ENCODE results near the gene LGR4. TPM values are rescaled to one million over a fixed set of nuclear protein-coding genes. Genes with fewer than 3 reads are reported as not detected.

LGR4 gene
- total and polyA plus RNA-seq, 2 of the 4 experiments (the other 2 are of a cell fraction) = 2.9 to 6.8 TPM

DNA sequence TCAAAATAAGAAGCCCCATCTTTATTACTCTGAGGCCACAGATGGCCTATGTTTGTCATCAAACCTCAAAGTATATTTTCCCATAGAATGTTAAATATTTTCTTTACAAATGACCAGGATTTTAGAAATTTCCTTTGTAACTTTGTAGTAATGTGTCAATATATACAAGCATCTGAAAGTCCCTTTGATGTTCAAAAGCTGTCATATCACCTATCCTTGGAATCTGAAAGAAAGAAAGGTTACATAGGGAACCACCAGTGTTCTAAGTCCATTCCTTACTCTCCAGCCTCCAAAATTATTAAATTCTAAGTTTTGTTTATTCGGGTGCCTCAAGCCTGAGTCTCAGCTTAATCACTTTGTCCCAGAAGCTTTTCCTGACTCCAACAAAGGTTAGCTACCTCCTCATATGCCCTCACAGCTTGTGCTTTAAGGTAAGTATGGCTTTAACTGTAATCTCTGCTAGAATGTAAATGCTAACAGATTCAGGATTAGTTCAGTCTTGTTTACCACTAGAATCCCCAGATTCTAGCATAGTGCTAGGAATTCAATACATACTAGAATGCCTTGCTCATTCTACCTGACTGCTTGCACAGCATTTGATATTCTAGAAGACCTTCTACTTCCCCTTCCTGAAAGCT is 141.8 kb downstream of the LGR4 start:
- no peak for ATAC-seq (ENCODE audit: low read depth)
- TF ChIP-seq MAZ (IDR thresholded peaks at IDR 0.05; ENCODE audit: borderline replicate concordance, low read depth, low read length) (no peak), FOS (IDR thresholded peaks at IDR 0.05; ENCODE audit: low read depth, low read length) (no peak), SMC3 (IDR thresholded peaks at IDR 0.05; ENCODE audit: low read depth, low read length) (no peak), RFX5 (IDR thresholded peaks at IDR 0.05; ENCODE audit: low read depth, low read length) (no peak)
- TF ChIP-seq, protein P1, sequence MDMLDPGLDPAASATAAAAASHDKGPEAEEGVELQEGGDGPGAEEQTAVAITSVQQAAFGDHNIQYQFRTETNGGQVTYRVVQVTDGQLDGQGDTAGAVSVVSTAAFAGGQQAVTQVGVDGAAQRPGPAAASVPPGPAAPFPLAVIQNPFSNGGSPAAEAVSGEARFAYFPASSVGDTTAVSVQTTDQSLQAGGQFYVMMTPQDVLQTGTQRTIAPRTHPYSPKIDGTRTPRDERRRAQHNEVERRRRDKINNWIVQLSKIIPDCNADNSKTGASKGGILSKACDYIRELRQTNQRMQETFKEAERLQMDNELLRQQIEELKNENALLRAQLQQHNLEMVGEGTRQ (IDR thresholded peaks at IDR 0.05; ENCODE audit: low read depth, low read length) = no peak
- TF ChIP-seq, protein P2, sequence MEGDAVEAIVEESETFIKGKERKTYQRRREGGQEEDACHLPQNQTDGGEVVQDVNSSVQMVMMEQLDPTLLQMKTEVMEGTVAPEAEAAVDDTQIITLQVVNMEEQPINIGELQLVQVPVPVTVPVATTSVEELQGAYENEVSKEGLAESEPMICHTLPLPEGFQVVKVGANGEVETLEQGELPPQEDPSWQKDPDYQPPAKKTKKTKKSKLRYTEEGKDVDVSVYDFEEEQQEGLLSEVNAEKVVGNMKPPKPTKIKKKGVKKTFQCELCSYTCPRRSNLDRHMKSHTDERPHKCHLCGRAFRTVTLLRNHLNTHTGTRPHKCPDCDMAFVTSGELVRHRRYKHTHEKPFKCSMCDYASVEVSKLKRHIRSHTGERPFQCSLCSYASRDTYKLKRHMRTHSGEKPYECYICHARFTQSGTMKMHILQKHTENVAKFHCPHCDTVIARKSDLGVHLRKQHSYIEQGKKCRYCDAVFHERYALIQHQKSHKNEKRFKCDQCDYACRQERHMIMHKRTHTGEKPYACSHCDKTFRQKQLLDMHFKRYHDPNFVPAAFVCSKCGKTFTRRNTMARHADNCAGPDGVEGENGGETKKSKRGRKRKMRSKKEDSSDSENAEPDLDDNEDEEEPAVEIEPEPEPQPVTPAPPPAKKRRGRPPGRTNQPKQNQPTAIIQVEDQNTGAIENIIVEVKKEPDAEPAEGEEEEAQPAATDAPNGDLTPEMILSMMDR (conservative IDR thresholded peaks at IDR 0.05; ENCODE audit: low read depth, low read length) = no peak
- Histone ChIP-seq H4K91ac (ENCODE audit: insufficient read depth, low read depth, low read length) (peak overlapping the region; percentile 52; the same call in 1 of the 2 replicates), H3K79me1 (ENCODE audit: low read depth in 1 of 2, low read length in 2 of 2) (no peaks in the 10 kb centered on the region), H3K18ac (ENCODE audit: low read depth, low read length) (peak overlapping the region; percentile 46), H3K9ac (ENCODE audit: low read depth, low read length) (no peak overlapping the region), H4K8ac (ENCODE audit: low read depth in 2 of 2, low read length in 2 of 2) (peak overlapping the region in 1 of 2 experiments; percentile 38; a peak in 1 of 4 replicates), H2AFZ (replicated peaks; ENCODE audit: low read length, poor library complexity) (no peak overlapping the region), H2BK20ac (ENCODE audit: low read depth, low read length) (peak overlapping the region; percentile 32), H3K4me2 (ENCODE audit: low read depth, low read length) (no peak overlapping the region), H3K36me3 (ENCODE audit: control insufficient read depth, insufficient read depth, low read length) (no peaks in the 10 kb centered on the region), H2BK15ac (ENCODE audit: low read depth, low read length) (peak overlapping the region; percentile 73; the same call in 1 of the 3 replicates), H2AK9ac (replicated peaks; ENCODE audit: low read depth, low read length, poor library complexity) (no peak overlapping the region), H3K4ac (ENCODE audit: low read depth, low read length) (peak overlapping the region; percentile 60), H2AK5ac (ENCODE audit: low read depth, low read length) (peak overlapping the region; percentile 29; the same call in 1 of the 2 replicates), H3K14ac (replicated peaks; ENCODE audit: low read depth, low read length) (peak overlapping the region; percentile 83), H3K4me1 (ENCODE audit: control insufficient read depth, insufficient read depth, low read length) (peaks cover 6% of the 10 kb centered on the region), H2BK120ac (ENCODE audit: low read depth, low read length) (peak overlapping the region; percentile 79), H3K23ac (ENCODE audit: low read depth, low read length) (peak overlapping the region; percentile 17; the same call in 1 of the 2 replicates), H3K9me1 (ENCODE audit: insufficient read depth, low read length) (no peaks in the 10 kb centered on the region; the same call in 1 of the 2 replicates), H2BK5ac (ENCODE audit: low read depth, low read length, poor library complexity, severe bottlenecking) (peak overlapping the region; percentile 86), H3K56ac (ENCODE audit: extremely low read depth, insufficient read depth, low read length) (no peak overlapping the region), H4K20me1 (ENCODE audit: insufficient read depth, low read length) (no peaks in the 10 kb centered on the region), H3K27me3 (ENCODE audit: control insufficient read depth, insufficient read depth, low read length) (no peaks in the 10 kb centered on the region), H3K4me3 (ENCODE audit: insufficient read depth, low read depth, low read length) (no peak overlapping the region), H4K5ac (ENCODE audit: low read depth, low read length) (peak overlapping the region; percentile 77; the same call in 1 of the 2 replicates), H3K9me3 (ENCODE audit: control insufficient read depth, insufficient read depth, low read length) (no peaks in the 10 kb centered on the region), H3K27ac (ENCODE audit: insufficient read depth, low read length) (no peak overlapping the region)
- intact Hi-C loops (cut with micrococcal nuclease) (no loop called here), in situ Hi-C loops (cut with MboI; ENCODE audit: low sequenced_read_pairs) (no loop called here), dilution Hi-C loops (cut with HindIII; ENCODE audit: low sequenced_read_pairs, unreplicated experiment) (no loop called here)
- WGBS, 2 experiments (ENCODE audit: extremely low coverage in 2 of 2, insufficient read length in 1 of 2) = no CpG with 5 or more reads among the region's 1 CpG
- DNase-seq = no peak
- CTCF ChIA-PET = no interaction called here
- no TSS peak for BruUV-seq (replicated peaks)
- POLR2A ChIA-PET (ENCODE audit: unreplicated experiment) = no interaction called here

Data from IMR-90 (cell line).